Heart right ventricle (tissue), 16 donors: Measurements from ENCODE around the gene SNRPD3. TPM values are rescaled to one million over a fixed set of nuclear protein-coding genes. Genes with fewer than 3 reads are reported as not detected.

Experiments
- ATAC-seq, 8 donors: fragments of 200-7000 bp; cut with Tn5 transposase; one replicate each; pipeline ENCODE4 v1.9.1; 2020; ENCODE audit warnings: mild to moderate bottlenecking in 8 of 8, moderate library complexity in 8 of 8, moderate number of reproducible peaks in 1 of 8
- DNase-seq, 2 donors: peaks; one replicate each; pipeline ENCODE4 v3.0.0-alpha.2; 2020
- H3K27ac ChIP-seq, 10 donors: fragments of 200-600 bp; sonication (generic) in 2 of 10; one replicate each; pipeline versions ENCODE4 v1.5.0 to v1.8.0; 2020 to 2022; ENCODE audit warnings: mild to moderate bottlenecking in 3 of 10
- H3K27me3 ChIP-seq, 7 donors: fragments of 200-600 bp; one replicate each; pipeline ENCODE4 v1.8.0; 2021 to 2022; ENCODE audit warnings: mild to moderate bottlenecking in 2 of 7
- H3K36me3 ChIP-seq, 9 donors: fragments of 200-600 bp; sonication (generic) in 1 of 9; one replicate each; pipeline versions ENCODE4 v1.5.0 to v1.8.0; 2020 to 2022; ENCODE audit warnings: mild to moderate bottlenecking in 2 of 9
- H3K4me1 ChIP-seq, 9 donors: fragments of 200-600 bp; sonication (generic) in 1 of 9; one replicate each; pipeline versions ENCODE4 v1.5.0 to v1.8.0; 2020 to 2022; ENCODE audit warnings: mild to moderate bottlenecking in 4 of 9
- H3K4me3 ChIP-seq, 10 donors: fragments of 200-600 bp; sonication (generic) in 2 of 10; one replicate each; pipeline versions ENCODE4 v1.5.0 to v1.8.0; 2020 to 2022; ENCODE audit warnings: mild to moderate bottlenecking in 7 of 10, moderate library complexity in 2 of 10
- H3K9me3 ChIP-seq, 11 donors: fragments of 200-600 bp in 10 of 11; sonication (generic) in 2 of 11; one replicate each; pipeline versions ENCODE4 v1.5.0 to v1.8.0; 2013 to 2022; ENCODE audit warnings: mild to moderate bottlenecking in 2 of 11, control low read depth in 1 of 11, moderate library complexity in 1 of 11
- WGBS, 2 donors: extraction: QIAGEN DNeasy Blood & Tissue Kit; methylation state at CpG; one replicate each; pipeline ENCODE4 v1.1.7; 2013; ENCODE audit warnings: inconsistent platforms in 1 of 2; 5-methylcytosine and 5-hydroxymethylcytosine counted together
- intact Hi-C, 10 donors: fragments of 100-400 bp; cut with DNase I; formaldehyde crosslinking; loops; one replicate each; pipeline versions ENCODE4 v1.11.1 to v1.14.2; 2022
- polyA plus RNA-seq, 2 donors: library from polyadenylated mRNA; stranded (reverse); fragments of 200-250 nt; gene quantifications; one replicate each; pipeline ENCODE4 v1.2.3, GENCODE V29; 2013
- total RNA-seq, 10 donors: library from RNA; stranded (reverse); fragmentation: NEBNext Ultra II Directional in 3 of 10; extraction: Animal tissue kit (Norgen Biotek cat#: 25700) in 3 of 10; gene quantifications; one replicate each; pipeline versions ENCODE4 v1.2.1 to v1.2.4, GENCODE V29; 2021 to 2023
- TF ChIP-seq, protein P1 (sequence below), 9 donors: fragments of 200-600 bp; sonication (generic) in 2 of 9; IDR thresholded peaks; one replicate each; pipeline versions ENCODE4 v1.5.0 to v1.8.0; 2021 to 2022; ENCODE audit warnings: antibody characterized with exemption in 9 of 9, mild to moderate bottlenecking in 5 of 9, moderate library complexity in 1 of 9
- donor health status: Arrhythmogenic right ventricular cardiomyopathy.
- donor health status: ischemic (EF 13 %, LVEDD 7.1; RV severe dilation, severe dysfunction).
- donor health status: healthy with polysubstance abuse.
- donor health status: DM: no; HTN: yes; CAD: no.
- donor health status: DM: no; HTN: no; CAD: no.
- donor health status: ischemic (EF 25% LVEDD 6.9; RV normal size, moderate dysfunction).
- donor health status: ischemic (EF 25% LVEDD 5.7; RV mildly dilated, moderate dysfunction).
- donor health status: healthy.
- donor health status: DM: yes; HTN: yes; CAD: no.
- donor health status: Ischemic cardiomyopathy.
- donor health status: ischemic (EF 35%, LVEDD 5.7; RV mildly dilated, moderate dysfunction).
- donor health status: nonischemic (EF 11% LVEDD 7.7; RV severe dilation, severe dysfunction).
- donor health status: DM: yes; HTN: yes; CAD: no.
- donor health status: PGD.
- donor health status: ischemic (EF 29% LVEDD 5.4; RV normal size, mild dysfunction).
- donor health status: nonischemic (EF 23%, LVEDD 6.1; RV moderate dilation, normal function).

Gene SNRPD3
- total and polyA plus RNA-seq, 12 donors = 47.3 to 127 (median 74.0) TPM

DNA sequence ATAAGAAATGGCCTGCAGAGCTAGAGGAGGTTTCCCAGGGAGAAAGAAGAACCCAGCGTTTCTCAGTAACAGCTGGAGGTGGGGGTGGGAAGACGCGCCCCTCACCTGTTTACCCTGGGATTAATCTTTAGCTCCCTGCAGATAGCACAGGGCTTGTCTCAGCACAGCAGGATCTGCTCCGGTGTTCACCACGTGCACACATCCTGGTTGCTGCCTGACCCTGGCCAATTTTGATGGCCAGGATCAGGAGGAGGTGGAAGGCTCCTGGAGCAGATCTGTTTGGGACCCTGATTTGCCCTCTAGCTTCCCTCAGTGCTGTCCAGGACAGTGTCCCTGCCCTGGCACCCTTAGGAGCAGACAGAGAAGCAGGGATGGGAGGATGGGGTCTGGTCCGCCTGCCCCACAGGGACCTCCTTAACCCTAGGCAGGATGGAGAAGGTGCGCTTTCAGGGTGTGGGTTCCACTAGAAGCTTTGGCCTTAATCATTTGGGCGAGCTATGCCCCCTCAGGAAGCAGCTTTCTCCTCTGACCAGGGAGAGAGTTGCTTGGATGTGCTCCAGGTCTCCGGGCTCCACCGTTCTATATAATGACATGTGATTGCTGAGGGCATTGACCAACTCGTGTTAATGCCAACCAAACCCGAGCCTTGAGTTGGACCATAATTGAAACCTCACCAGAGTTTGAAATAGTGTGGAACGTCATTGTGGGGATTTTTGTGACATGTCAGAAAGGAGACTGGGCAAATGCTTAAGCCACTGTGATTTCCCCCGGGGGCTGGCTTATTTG, 41.4 kb upstream of the SNRPD3 start:
- no peak for DNase-seq
- intact Hi-C loops = loop anchor here in 2 of 10 donors (5.0 to 10.0 kb wide), 2 partner anchors 92 to 250 kb away; no protein-coding TSS in a partner anchor
- WGBS, 2 donors = 69 to 75% methylated on average over 14 of the region's 14 CpGs

DNA sequence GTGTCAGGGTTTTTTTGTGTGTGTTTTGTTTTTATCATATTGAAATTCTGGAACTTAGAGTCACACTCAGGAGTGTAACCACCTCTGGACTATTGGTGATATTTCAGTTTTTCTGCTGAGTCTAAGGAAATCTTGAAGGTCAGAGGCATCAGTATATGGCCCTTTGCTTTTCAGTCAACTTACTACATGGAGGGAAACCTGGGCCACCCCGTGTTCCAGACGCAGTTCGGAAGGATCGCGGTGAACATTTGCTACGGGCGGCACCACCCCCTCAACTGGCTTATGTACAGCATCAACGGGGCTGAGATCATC, 40.8 kb upstream of the SNRPD3 start:
- Histone ChIP-seq H3K4me3 (no peak overlapping the region), H3K36me3 (no peaks in the 10 kb centered on the region), H3K27me3 (no peaks in the 10 kb centered on the region), H3K4me1 (peaks cover 9 to 47% (median 29%) of the 10 kb centered on the region in 9 donors), H3K27ac (no peak overlapping the region), H3K9me3 (no peaks in the 10 kb centered on the region)
- intact Hi-C loops = loop anchor here in 2 of 10 donors (5.0 to 10.0 kb wide), 2 partner anchors 93 to 250 kb away; no protein-coding TSS in a partner anchor
- no peak for ATAC-seq
- DNase-seq = no peak
- TF ChIP-seq, protein P1, sequence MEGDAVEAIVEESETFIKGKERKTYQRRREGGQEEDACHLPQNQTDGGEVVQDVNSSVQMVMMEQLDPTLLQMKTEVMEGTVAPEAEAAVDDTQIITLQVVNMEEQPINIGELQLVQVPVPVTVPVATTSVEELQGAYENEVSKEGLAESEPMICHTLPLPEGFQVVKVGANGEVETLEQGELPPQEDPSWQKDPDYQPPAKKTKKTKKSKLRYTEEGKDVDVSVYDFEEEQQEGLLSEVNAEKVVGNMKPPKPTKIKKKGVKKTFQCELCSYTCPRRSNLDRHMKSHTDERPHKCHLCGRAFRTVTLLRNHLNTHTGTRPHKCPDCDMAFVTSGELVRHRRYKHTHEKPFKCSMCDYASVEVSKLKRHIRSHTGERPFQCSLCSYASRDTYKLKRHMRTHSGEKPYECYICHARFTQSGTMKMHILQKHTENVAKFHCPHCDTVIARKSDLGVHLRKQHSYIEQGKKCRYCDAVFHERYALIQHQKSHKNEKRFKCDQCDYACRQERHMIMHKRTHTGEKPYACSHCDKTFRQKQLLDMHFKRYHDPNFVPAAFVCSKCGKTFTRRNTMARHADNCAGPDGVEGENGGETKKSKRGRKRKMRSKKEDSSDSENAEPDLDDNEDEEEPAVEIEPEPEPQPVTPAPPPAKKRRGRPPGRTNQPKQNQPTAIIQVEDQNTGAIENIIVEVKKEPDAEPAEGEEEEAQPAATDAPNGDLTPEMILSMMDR (IDR thresholded peaks at IDR 0.05) = no peak
- 93 to 96% methylated on average over 8 of the region's 8 CpGs for WGBS, 2 donors

More for the DNA sequence above, 41.4 kb upstream of the SNRPD3 start:
- no peaks in the 10 kb centered on the region for H3K36me3 ChIP-seq
- no peak for ATAC-seq
- peaks cover 9 to 46% (median 26%) of the 10 kb centered on the region in 9 donors for H3K4me1 ChIP-seq
- H3K27ac ChIP-seq = no peak overlapping the region
- H3K4me3 ChIP-seq = no peak overlapping the region
- no peaks in the 10 kb centered on the region for H3K27me3 ChIP-seq
- TF ChIP-seq, protein P1 (IDR thresholded peaks at IDR 0.05) = no peak
- no peaks in the 10 kb centered on the region for H3K9me3 ChIP-seq

DNA sequence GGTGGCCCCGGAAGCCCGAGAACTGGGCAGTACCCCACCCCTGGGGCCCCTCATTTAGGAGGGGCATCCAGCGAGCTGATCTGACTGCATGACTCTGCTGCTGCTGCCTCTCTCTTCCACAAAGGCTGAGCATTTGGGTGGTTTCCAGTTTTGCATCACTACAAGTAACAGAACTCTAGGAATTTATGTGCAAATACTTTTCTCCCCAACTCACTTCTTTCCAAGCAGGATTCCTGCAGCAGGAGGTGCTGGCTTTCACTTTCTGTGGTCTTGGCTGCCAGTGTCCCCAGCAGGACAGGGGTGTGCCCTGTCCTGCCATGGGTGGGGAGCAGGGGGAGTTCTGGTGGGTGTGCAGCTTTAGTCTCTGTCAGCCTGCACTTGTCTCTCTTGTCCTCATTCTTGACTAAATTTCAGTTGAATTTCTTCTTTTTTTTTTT, 39.5 kb upstream of the SNRPD3 start:
- Histone ChIP-seq H3K9me3 (no peaks in the 10 kb centered on the region), H3K27ac (no peak overlapping the region), H3K4me3 (no peak overlapping the region), H3K36me3 (no peaks in the 10 kb centered on the region), H3K27me3 (no peaks in the 10 kb centered on the region), H3K4me1 (peaks cover 0 to 34% (median 16%) of the 10 kb centered on the region in 9 donors)
- 44 to 58% methylated on average over 3 of the region's 3 CpGs for WGBS, 2 donors
- intact Hi-C loops = loop anchor here in 2 of 10 donors (5.0 to 10.0 kb wide), 2 partner anchors 94 to 252 kb away; no protein-coding TSS in a partner anchor
- no peak for DNase-seq
- ATAC-seq = no peak
- TF ChIP-seq, protein P1 (IDR thresholded peaks at IDR 0.05) = no peak

DNA sequence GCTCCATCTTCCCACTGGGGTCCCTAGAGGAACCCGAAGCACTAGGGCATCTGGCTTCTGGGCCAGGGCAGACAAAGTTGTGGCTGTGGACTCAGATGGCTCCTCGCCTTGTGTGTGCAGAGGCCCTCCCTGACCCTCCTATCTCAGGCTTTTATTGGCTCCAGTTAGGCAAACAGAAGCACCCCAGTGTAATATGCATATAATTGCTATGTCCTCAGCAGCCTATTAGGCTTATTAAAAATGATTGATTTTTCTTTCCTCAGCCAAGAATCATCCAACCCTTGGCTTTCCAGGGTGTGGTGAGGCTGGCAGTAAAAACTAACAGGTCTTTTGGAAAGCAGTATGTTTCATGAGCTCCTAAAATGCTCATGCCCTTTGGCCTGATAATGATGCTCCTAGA, 38.4 kb upstream of the SNRPD3 start:
- no peaks in the 10 kb centered on the region for H3K36me3 ChIP-seq
- H3K9me3 ChIP-seq = no peaks in the 10 kb centered on the region
- H3K4me3 ChIP-seq = no peak overlapping the region
- TF ChIP-seq, protein P1 (IDR thresholded peaks at IDR 0.05) = no peak
- H3K27me3 ChIP-seq = no peaks in the 10 kb centered on the region
- intact Hi-C loops = loop anchor here in 2 of 10 donors (5.0 to 10.0 kb wide), 2 partner anchors 95 to 253 kb away; no protein-coding TSS in a partner anchor
- DNase-seq (no peak), ATAC-seq (no peak)
- H3K4me1 ChIP-seq = peaks cover 0 to 29% (median 11%) of the 10 kb centered on the region in 9 donors
- 96 to 100% methylated on average over 2 of the region's 2 CpGs for WGBS, 2 donors
- H3K27ac ChIP-seq = no peak overlapping the region
